ENCODE data around the gene MAT2A. TPM values are rescaled to one million over a fixed set of nuclear protein-coding genes. Genes with fewer than 3 reads are reported as not detected.
A peak's percentile ranks its signal among the peaks of the same experiment; 100 is the strongest.

Gene MAT2A
- total and polyA plus RNA-seq, 2 experiments from 2014 or later = 225 to 405 TPM

GRCh38 chr2:85560812-85561279, 21.9 kb downstream of the MAT2A start:
- H3K9me3 ChIP-seq (ENCODE audit: low read depth) = no peaks in the 10 kb centered on the region
- H3K27ac ChIP-seq = peak overlapping the region; percentile 95
- no peaks in the 10 kb centered on the region for H3K4me1 ChIP-seq (ENCODE audit: low read depth)
- TF ChIP-seq CTCF (IDR thresholded peaks at IDR 0.05; ENCODE audit: low read depth, low read length) = no peak
- DNase-seq (ENCODE audit: low read depth in 1 of 2, low spot score in 1 of 2) = no peak
- H3K36me3 ChIP-seq = no peaks in the 10 kb centered on the region
- peak overlapping the region; percentile 89 for H3K4me3 ChIP-seq
- no peaks in the 10 kb centered on the region for H3K27me3 ChIP-seq

- H3K9me3 ChIP-seq (ENCODE audit: low read depth) = no peaks in the 10 kb centered on the region
- peak within 1 kb of the TSS; percentile 89 for H3K4me3 ChIP-seq
- no peaks in the 10 kb centered on the region for H3K27me3 ChIP-seq
- H3K36me3 ChIP-seq = no peaks in the 10 kb centered on the region
- peak within 1 kb of the TSS; percentile 95 for H3K27ac ChIP-seq
- peak; percentile 15 for TF ChIP-seq CTCF (IDR thresholded peaks at IDR 0.05; ENCODE audit: low read depth, low read length)
- DNase-seq (ENCODE audit: low read depth in 1 of 2, low spot score in 1 of 2) = peak; percentile 96 to 97
- H3K4me1 ChIP-seq (ENCODE audit: low read depth) = no peaks in the 10 kb centered on the region
These were observed 22.6 kb downstream of the MAT2A start, which contains the start of gene GGCX for GRCh38 chr2:85561280-85562212. Gene GGCX (minus strand): TSS chr2:85561493. CDS start chr2:85561428, 65 bp downstream.

GRCh38 chr2:85564144-85564563, 25.2 kb downstream of the MAT2A start:
- no peaks in the 10 kb centered on the region for H3K9me3 ChIP-seq (ENCODE audit: low read depth)
- H3K27ac ChIP-seq = no peak overlapping the region
- TF ChIP-seq CTCF (IDR thresholded peaks at IDR 0.05; ENCODE audit: low read depth, low read length) = no peak
- peaks cover 5% of the 10 kb centered on the region for H3K27me3 ChIP-seq
- DNase-seq (ENCODE audit: low read depth in 1 of 2, low spot score in 1 of 2) = no peak
- no peaks in the 10 kb centered on the region for H3K36me3 ChIP-seq
- H3K4me1 ChIP-seq (ENCODE audit: low read depth) = no peaks in the 10 kb centered on the region
- no peak overlapping the region for H3K4me3 ChIP-seq

GRCh38 chr2:85566265-85566664, 27.3 kb downstream of the MAT2A start:
- Histone ChIP-seq H3K27me3 (peaks cover 25% of the 10 kb centered on the region), H3K27ac (no peak overlapping the region), H3K36me3 (no peaks in the 10 kb centered on the region), H3K4me3 (no peak overlapping the region), H3K4me1 (ENCODE audit: low read depth) (no peaks in the 10 kb centered on the region), H3K9me3 (ENCODE audit: low read depth) (no peaks in the 10 kb centered on the region)
- no peak for DNase-seq (ENCODE audit: low read depth in 1 of 2, low spot score in 1 of 2)
- no peak for TF ChIP-seq CTCF (IDR thresholded peaks at IDR 0.05; ENCODE audit: low read depth, low read length)

- no peak for DNase-seq (ENCODE audit: low read depth in 1 of 2, low spot score in 1 of 2)
- no peak for TF ChIP-seq CTCF (IDR thresholded peaks at IDR 0.05; ENCODE audit: low read depth, low read length)
- Histone ChIP-seq H3K4me1 (ENCODE audit: low read depth) (peaks cover 25% of the 10 kb centered on the region), H3K4me3 (no peak overlapping the region), H3K36me3 (no peaks in the 10 kb centered on the region), H3K27ac (no peak overlapping the region), H3K9me3 (ENCODE audit: low read depth) (no peaks in the 10 kb centered on the region), H3K27me3 (peaks cover 12% of the 10 kb centered on the region)
These were observed 36.8 kb downstream of the MAT2A start for GRCh38 chr2:85575739-85576138.
